HTR-8/SVneo (cell line): ENCODE results near the gene LYZL2.
A peak's percentile ranks its signal among the peaks of the same experiment; 100 is the strongest.
"Not testable (repeated sequence)": the region's sequence is repeated elsewhere in the genome, so short reads cannot be mapped to it uniquely, and the experiment has no call there.

Source experiments
- DNase-seq: peaks from one replicate; pipeline ENCODE4 v3.0.0; 2011; ENCODE audit warnings: low spot score, mixed read lengths; ENCODE audit not compliant: insufficient read length
- FAIRE-seq: peaks from 2 replicates; lab custom pipeline; 2011; peaks lifted over from hg19 to GRCh38; lab: Jason Lieb, UNC

LYZL2 gene

GRCh38 chr10:30629653-30630052 lies at the start of gene LYZL2:
Gene LYZL2 (minus strand): TSS chr10:30629753. CDS start chr10:30626915, 2,838 bp downstream.
- FAIRE-seq = no peak
- DNase-seq = no peak

DNA sequence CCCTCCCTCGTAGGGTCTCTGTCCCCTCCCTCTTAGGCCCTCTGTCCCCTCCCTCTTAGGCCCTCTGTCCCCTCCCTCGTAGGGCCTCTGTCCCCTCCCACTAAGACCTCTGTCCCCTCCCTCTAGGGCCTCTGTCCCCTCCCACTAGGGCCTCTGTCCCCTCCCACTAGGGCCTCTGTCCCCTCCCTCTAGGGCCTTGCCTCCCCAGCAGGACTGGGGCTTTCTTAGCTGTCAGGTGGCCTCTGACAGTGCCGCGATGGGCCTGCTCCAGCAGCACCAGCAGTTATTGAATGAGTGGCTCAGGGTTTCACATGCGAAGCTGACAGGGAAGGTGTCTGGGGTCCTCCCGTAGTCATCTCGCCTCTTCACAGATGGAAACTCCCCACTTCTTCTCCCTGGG lies 48.1 kb upstream of the LYZL2 start:
- not testable (repeated sequence) for DNase-seq
- peak; percentile 38 for FAIRE-seq

GRCh38 chr10:30677146-30677545 lies 47.6 kb upstream of the LYZL2 start:
- FAIRE-seq, DNase-seq: not testable (repeated sequence)

DNA sequence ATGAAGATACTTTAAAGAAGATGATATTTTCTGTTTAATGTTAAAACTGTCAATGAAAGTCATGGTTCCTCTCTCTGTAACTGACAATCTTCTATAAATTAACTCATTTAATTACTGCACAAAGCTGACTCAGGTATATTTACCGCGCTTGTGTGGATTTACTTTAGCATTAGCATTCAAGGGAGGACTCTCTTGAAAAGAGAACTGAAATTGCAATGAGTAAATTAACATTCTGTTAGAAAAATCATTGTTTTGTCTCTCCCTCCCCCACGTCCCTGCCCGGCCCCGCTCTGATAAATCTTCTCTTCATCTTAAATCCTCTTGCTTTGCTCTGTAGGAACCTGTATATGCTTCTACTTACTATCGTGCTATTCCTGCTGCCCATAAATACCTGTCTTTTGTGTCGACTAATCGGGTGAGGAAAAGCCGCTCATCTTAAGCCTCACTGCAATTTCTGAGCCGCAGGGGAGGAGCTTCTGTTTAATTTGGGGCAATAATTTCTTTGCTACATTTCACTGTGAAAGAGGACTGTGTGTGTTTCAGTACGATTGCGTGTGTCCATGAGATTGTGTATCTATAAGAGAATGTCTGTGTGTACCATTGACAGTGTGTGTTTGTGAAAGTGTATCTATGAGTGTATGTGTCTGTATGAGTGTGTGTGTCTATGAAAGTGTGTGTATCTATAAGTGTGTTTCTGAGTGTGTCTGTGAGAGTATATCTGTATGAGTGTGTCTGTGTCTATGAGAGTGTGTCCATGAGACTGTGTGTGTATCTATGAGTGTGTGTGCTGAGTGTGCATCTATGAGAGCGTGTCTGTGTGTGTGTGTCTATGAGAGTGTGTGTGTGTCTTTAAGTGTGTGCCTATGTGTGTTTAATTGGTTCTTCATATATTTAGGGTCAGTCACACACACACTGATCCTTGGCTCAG lies 46.5 kb upstream of the LYZL2 start:
- no peak for DNase-seq
- peak; percentile 88 for FAIRE-seq

- FAIRE-seq = no peak
These were observed 45.2 kb upstream of the LYZL2 start for GRCh38 chr10:30674796-30675195.

GRCh38 chr10:30673262-30673661 lies 43.7 kb upstream of the LYZL2 start:
- DNase-seq, FAIRE-seq: not testable (repeated sequence)

More at GRCh38 chr10:30674796-30675195, 45.2 kb upstream of the LYZL2 start:
- no peak for DNase-seq

- not testable (repeated sequence) for FAIRE-seq, DNase-seq
These were observed 42.8 kb upstream of the LYZL2 start for GRCh38 chr10:30672338-30672737.

DNA sequence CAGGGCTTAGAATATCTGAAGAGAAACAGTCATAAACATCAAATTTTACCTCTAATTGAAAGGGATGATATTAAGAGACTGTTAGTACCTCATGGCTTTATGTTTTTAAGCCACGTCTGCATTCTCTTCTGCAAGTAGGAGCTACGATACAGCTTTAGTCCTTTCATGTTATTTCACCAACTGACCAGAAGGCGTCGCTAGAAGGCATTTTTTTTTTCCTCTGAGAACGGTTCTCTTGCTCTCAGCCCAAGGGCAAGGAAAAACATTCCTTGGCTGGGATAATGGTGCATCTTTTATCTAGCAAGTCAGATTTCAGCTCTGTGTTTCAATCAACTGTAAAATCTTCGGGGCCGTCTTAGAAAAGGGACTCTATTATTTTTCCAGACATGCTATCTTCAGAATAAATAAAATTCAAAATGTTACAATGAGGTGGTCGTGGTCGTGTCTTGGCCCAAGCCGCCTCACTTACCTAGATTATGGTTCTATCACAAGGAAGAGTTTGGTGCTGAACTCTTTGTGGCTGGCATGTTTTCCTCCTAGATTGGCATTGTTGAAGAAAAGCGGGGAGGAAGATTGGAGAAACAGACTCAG lies 41.6 kb upstream of the LYZL2 start:
- FAIRE-seq (peak; percentile 76), DNase-seq (peak; percentile 74)

DNA sequence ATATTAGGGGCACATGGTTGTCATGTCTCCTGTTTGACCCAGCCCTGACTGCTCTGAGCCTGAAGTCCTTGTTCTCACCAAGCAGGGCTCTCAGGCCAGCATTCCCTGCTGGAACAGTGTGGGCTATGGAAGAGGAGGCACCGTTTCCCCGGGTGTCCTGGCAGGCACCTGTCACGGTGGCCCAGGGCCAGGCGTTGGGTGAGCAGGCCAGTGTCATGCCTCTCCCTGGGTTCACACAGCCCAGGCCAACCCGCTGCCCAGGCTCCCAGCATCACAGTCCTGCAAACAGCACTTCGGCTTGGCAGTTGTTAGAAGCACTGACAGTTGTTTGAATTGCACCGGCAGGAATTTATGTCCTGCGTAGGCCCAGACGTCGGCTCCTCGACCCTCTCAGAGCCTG lies 38.4 kb upstream of the LYZL2 start:
- FAIRE-seq = not testable (repeated sequence)

DNA sequence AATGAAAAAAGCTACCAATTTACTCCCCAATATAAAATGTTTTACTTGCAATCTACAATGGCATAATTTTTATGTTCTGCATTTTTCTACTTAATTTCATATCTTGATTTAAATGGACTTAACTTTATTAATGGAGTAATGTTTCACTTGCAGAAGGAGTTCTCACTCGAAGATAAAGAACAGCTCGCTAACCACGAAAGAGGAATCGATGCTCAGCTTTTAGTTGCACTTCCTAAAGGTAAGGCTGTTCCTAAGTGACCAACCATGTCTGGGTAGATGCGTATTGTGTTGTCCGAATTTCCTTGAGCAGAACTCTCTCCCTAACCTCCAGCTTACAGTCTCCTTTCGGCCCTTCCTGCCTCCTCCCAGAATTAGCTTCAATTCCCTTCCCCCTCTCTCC lies 33.9 kb upstream of the LYZL2 start:
- DNase-seq, FAIRE-seq: not testable (repeated sequence)

More for the DNA sequence above, 38.4 kb upstream of the LYZL2 start:
- not testable (repeated sequence) for DNase-seq

- DNase-seq (no peak), FAIRE-seq (no peak)
These were observed 33.3 kb upstream of the LYZL2 start for GRCh38 chr10:30662814-30663213.

DNA sequence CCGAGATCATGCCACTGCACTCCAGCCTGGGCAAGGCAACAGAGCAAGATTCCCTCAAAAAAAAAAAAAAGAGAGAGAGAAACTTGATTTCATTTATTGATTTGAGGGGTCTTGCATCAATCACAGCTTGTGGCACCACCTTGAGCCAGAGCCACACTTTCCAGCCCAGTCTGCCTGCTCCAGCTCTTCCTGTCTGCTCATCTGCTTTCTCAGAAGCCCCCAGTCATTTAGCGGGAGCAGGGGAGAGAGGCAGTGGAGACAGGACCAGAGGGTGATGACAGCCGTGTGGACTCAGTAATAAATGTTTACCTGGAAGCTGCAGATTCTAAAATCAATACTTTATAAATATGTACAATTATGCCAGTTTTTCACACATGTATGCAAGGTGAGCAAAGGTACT lies 30.8 kb upstream of the LYZL2 start:
- not testable (repeated sequence) for DNase-seq, FAIRE-seq

DNA sequence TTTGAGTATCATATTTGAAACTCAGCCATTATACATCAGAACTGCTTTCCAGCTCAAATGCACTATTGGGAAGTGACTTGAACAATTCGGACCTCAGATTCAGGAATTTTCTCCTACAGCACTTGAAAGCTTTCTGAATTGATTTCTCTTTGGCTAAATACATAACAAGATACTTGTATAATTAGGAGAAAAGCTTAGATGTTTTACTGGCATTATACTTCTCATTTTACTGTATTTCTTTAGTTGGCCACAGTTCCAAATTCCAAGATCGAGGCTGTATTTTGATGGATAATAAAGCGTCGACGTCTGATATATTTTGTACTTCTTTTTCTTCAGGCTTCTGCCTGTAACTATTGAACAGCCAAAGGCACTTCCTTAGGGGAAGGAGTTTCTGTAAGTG lies 26.7 kb upstream of the LYZL2 start:
- FAIRE-seq (no peak), DNase-seq (no peak)

- FAIRE-seq, DNase-seq: not testable (repeated sequence)
These were observed 25.4 kb upstream of the LYZL2 start for GRCh38 chr10:30655001-30655400.

- DNase-seq = not testable (repeated sequence)
- peak; percentile 77 for FAIRE-seq
These were observed 22.2 kb upstream of the LYZL2 start for GRCh38 chr10:30651470-30652397.

DNA sequence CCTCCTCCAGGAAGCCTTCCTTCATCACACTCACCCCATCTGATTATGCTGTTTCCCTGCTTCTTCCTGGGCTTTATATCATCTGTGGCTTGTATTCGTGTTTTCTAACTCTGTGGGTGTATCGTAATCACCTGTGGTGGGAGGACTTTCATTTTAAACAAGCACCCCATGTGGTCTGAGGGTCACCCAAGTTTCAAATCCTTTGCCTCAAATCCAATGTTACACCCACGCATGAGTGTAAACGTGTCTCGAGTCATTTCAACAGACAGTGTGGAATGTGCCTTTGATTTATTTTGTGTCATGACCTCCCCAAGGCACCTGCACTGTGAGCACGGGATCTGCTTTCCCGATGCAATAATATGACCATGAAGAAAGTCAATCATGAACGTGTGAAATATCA lies 17.5 kb upstream of the LYZL2 start:
- no peak for DNase-seq
- no peak for FAIRE-seq

- DNase-seq (no peak), FAIRE-seq (no peak)
These were observed 15.8 kb upstream of the LYZL2 start for GRCh38 chr10:30645340-30645827.

GRCh38 chr10:30644408-30644861 lies 14.9 kb upstream of the LYZL2 start:
- not testable (repeated sequence) for DNase-seq, FAIRE-seq

GRCh38 chr10:30643557-30644199 lies 14.1 kb upstream of the LYZL2 start:
- FAIRE-seq, DNase-seq: not testable (repeated sequence)
